Activated CD8-positive, alpha-beta T cell treated with anti-CD3 and anti-CD28 coated beads for 36 hours (primary cell): ENCODE results near the gene STARD3. TPM values are rescaled to one million over a fixed set of nuclear protein-coding genes. Genes with fewer than 3 reads are reported as not detected.

Source experiments
- ATAC-seq: fragments of 200-7000 bp; cut with Tn5 transposase; one replicate; pipeline ENCODE4 v1.10.0; 2021; ENCODE audit warnings: mild to moderate bottlenecking, moderate library complexity
- CTCF ChIA-PET: fragments of 350-600 bp; sonication (Branson Sonifier 250); formaldehyde crosslinking; loops from one replicate; lab custom pipeline; 2021; ENCODE audit warnings: antibody characterized with exemption; lab: Charles Lee
- POLR2A ChIA-PET: fragments of 350-600 bp; sonication (Branson Sonifier 250); formaldehyde crosslinking; loops from one replicate; lab custom pipeline; 2021; ENCODE audit warnings: antibody characterized with exemption; lab: Charles Lee
- DNase-seq: peaks from one replicate; pipeline ENCODE4 v3.0.0-alpha.2; 2020
- H3K27ac Mint-ChIP-seq: one replicate; pipeline ENCODE4 v1.8.0; 2021; ENCODE audit warnings: mild to moderate bottlenecking, mixed read lengths
- H3K27me3 Mint-ChIP-seq: one replicate; pipeline ENCODE4 v1.8.0; 2021; ENCODE audit warnings: mixed read lengths
- H3K36me3 Mint-ChIP-seq: one replicate; pipeline ENCODE4 v1.8.0; 2021; ENCODE audit warnings: low read depth, mixed read lengths
- H3K4me1 Mint-ChIP-seq: one replicate; pipeline ENCODE4 v1.8.0; 2021; ENCODE audit warnings: low read depth, mixed read lengths
- H3K4me3 Mint-ChIP-seq: one replicate; pipeline ENCODE4 v1.8.0; 2021; ENCODE audit warnings: mild to moderate bottlenecking, moderate library complexity, mixed read lengths
- H3K9me3 Mint-ChIP-seq: one replicate; pipeline ENCODE4 v1.8.0; 2021; ENCODE audit warnings: mixed read lengths
- intact Hi-C: fragments of 100-400 bp; cut with micrococcal nuclease; formaldehyde crosslinking; loops from one replicate; pipeline ENCODE4 v1.10.0; 2022
- total RNA-seq, 2 experiments: library from RNA; stranded (reverse); gene quantifications; one replicate each; pipeline ENCODE4 v1.2.3, GENCODE V29; 2021
- TF ChIP-seq, protein P1 (sequence below): fragments of 200-600 bp; IDR thresholded peaks from one replicate; pipeline ENCODE4 v1.8.0; 2022; ENCODE audit warnings: antibody characterized with exemption, mild to moderate bottlenecking

Gene STARD3
- total RNA-seq, 2 experiments from 2014 or later: 48.7 to 50.3 TPM

DNA sequence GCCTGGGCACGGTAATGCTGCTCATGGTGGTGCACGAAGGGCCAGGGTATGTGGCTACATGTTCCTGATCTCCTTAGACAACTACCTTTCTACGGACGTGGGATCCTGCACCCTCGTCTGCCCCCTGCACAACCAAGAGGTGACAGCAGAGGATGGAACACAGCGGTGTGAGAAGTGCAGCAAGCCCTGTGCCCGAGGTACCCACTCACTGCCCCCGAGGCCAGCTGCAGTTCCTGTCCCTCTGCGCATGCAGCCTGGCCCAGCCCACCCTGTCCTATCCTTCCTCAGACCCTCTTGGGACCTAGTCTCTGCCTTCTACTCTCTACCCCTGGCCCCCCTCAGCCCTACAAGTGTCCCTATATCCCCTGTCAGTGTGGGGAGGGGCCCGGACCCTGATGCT, 74.9 kb downstream of the STARD3 start:
- H3K4me3 Mint-ChIP-seq: no peak overlapping the region
- H3K4me1 Mint-ChIP-seq: peaks cover 7% of the 10 kb centered on the region
- ChIA-PET POLR2A (no interaction called here), CTCF (no interaction called here)
- no peaks in the 10 kb centered on the region for H3K9me3 Mint-ChIP-seq
- no peaks in the 10 kb centered on the region for H3K36me3 Mint-ChIP-seq
- TF ChIP-seq, protein P1, sequence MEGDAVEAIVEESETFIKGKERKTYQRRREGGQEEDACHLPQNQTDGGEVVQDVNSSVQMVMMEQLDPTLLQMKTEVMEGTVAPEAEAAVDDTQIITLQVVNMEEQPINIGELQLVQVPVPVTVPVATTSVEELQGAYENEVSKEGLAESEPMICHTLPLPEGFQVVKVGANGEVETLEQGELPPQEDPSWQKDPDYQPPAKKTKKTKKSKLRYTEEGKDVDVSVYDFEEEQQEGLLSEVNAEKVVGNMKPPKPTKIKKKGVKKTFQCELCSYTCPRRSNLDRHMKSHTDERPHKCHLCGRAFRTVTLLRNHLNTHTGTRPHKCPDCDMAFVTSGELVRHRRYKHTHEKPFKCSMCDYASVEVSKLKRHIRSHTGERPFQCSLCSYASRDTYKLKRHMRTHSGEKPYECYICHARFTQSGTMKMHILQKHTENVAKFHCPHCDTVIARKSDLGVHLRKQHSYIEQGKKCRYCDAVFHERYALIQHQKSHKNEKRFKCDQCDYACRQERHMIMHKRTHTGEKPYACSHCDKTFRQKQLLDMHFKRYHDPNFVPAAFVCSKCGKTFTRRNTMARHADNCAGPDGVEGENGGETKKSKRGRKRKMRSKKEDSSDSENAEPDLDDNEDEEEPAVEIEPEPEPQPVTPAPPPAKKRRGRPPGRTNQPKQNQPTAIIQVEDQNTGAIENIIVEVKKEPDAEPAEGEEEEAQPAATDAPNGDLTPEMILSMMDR: no peak
- ATAC-seq: no peak
- intact Hi-C loops: no loop called here
- H3K27ac Mint-ChIP-seq: no peak overlapping the region
- no peaks in the 10 kb centered on the region for H3K27me3 Mint-ChIP-seq
- no peak for DNase-seq

Other genes with a start within 250 kb of the STARD3 start
- 10 to 100 TPM; 17.7 to 19.1 TPM for gene FBXL20, start 235.5 kb upstream of the STARD3 start, total RNA-seq
- gene MED1, start 185.9 kb upstream of the STARD3 start, total RNA-seq: 10 to 100 TPM; 60.7 to 64.7 TPM
- gene CDK12, start 175.7 kb upstream of the STARD3 start, total RNA-seq: 10 to 100 TPM; 61.4 to 61.9 TPM
- gene NEUROD2, start 29.2 kb upstream of the STARD3 start, total RNA-seq: not detected
- not detected for gene PPP1R1B, start 10.2 kb upstream of the STARD3 start, total RNA-seq
- 1 to 10 TPM in 1 of 2 experiments, under 1 TPM in 1; 0.95 to 1.3 TPM for gene TCAP, start 28.2 kb downstream of the STARD3 start, total RNA-seq
- gene PNMT, start 31.3 kb downstream of the STARD3 start, total RNA-seq: under 1 TPM in 1 of 2 experiments, not detected in 1; 0.40 TPM
- 1 to 10 TPM; 6.4 to 7.4 TPM for gene PGAP3, start 50.9 kb downstream of the STARD3 start, total RNA-seq
- gene ERBB2, start 62.9 kb downstream of the STARD3 start, total RNA-seq: 1 to 10 TPM; 5.2 TPM
- 10 to 100 TPM; 32.5 to 34.0 TPM for gene MIEN1, start 93.4 kb downstream of the STARD3 start, total RNA-seq
- 1 to 10 TPM in 1 of 2 experiments, not detected in 1; 1.2 TPM for gene GRB7, start 100.8 kb downstream of the STARD3 start, total RNA-seq
- 10 to 100 TPM; 52.1 to 52.2 TPM for gene IKZF3, start 227.2 kb downstream of the STARD3 start, total RNA-seq
- not detected for gene ZPBP2, start 231.1 kb downstream of the STARD3 start, total RNA-seq